ENCODE results near the gene NMB. TPM values are rescaled to one million over a fixed set of nuclear protein-coding genes. Genes with fewer than 3 reads are reported as not detected.

The NMB gene
- total and polyA plus RNA-seq, 2 of the 13 experiments (the other 11 are each of a cell fraction or from before 2014, with no cell fraction given), result 10.4 to 25.4 TPM

- peak; percentile 96 for TF ChIP-seq ARID5B (CRISPR knock-in tag; IDR thresholded peaks at IDR 0.05)
- TF ChIP-seq MXD4 (CRISPR knock-in tag; IDR thresholded peaks at IDR 0.05), result peak; percentile 50; the same call in 1 of the 2 replicates
- peak; percentile 72 for TF ChIP-seq FOSL2 (CRISPR knock-in tag; IDR thresholded peaks at IDR 0.05)
- TF ChIP-seq ZSCAN21 (CRISPR knock-in tag; IDR thresholded peaks at IDR 0.05; ENCODE audit: borderline replicate concordance), result peak; percentile 65
- TF ChIP-seq ZNF562 (CRISPR knock-in tag; IDR thresholded peaks at IDR 0.05; ENCODE audit: borderline replicate concordance), result no peak
- TF ChIP-seq KDM5B (CRISPR knock-in tag; IDR thresholded peaks at IDR 0.05; ENCODE audit: borderline replicate concordance), result no peak
- no peak for TF ChIP-seq ZBTB3 (CRISPR knock-in tag; IDR thresholded peaks at IDR 0.05; ENCODE audit: borderline replicate concordance, low read depth)
- peak; percentile 82 to 87 for TF ChIP-seq NR2F1 (CRISPR knock-in tag; IDR thresholded peaks at IDR 0.05)
- TF ChIP-seq ZFY (CRISPR knock-in tag; IDR thresholded peaks at IDR 0.05), result peak; percentile 62
- TF ChIP-seq, protein P1, sequence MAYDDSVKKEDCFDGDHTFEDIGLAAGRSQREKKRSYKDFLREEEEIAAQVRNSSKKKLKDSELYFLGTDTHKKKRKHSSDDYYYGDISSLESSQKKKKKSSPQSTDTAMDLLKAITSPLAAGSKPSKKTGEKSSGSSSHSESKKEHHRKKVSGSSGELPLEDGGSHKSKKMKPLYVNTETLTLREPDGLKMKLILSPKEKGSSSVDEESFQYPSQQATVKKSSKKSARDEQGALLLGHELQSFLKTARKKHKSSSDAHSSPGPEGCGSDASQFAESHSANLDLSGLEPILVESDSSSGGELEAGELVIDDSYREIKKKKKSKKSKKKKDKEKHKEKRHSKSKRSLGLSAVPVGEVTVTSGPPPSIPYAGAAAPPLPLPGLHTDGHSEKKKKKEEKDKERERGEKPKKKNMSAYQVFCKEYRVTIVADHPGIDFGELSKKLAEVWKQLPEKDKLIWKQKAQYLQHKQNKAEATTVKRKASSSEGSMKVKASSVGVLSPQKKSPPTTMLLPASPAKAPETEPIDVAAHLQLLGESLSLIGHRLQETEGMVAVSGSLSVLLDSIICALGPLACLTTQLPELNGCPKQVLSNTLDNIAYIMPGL (CRISPR knock-in tag; IDR thresholded peaks at IDR 0.05; ENCODE audit: borderline replicate concordance in 1 of 2, low read depth in 1 of 2), result 0 out of 4 replicates have a peak, but pooled peaks of 1 of the 2 experiments have one; percentile 28
- TF ChIP-seq SAP130 (CRISPR knock-in tag; IDR thresholded peaks at IDR 0.05; ENCODE audit: low read depth), result peak; percentile 97
- TF ChIP-seq CBX1 (IDR thresholded peaks at IDR 0.05; ENCODE audit: low read depth), result no peak
- TF ChIP-seq KLF9 (CRISPR knock-in tag; IDR thresholded peaks at IDR 0.05; ENCODE audit: low read depth), result 0 out of 2 replicates have a peak, but pooled peaks have one; percentile 36
- TF ChIP-seq, protein P2, sequence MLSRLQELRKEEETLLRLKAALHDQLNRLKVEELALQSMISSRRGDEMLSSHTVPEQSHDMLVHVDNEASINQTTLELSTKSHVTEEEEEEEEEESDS (CRISPR knock-in tag; IDR thresholded peaks at IDR 0.05; ENCODE audit: borderline replicate concordance), result no peak; the same call in 1 of the 2 replicates
- TF ChIP-seq ZNF326 (CRISPR knock-in tag; IDR thresholded peaks at IDR 0.05; ENCODE audit: borderline replicate concordance), result no peak
- TF ChIP-seq ZFP1 (CRISPR knock-in tag; IDR thresholded peaks at IDR 0.05), result 0 out of 2 replicates have a peak, but pooled peaks have one; percentile 20
- TF ChIP-seq, protein P3, sequence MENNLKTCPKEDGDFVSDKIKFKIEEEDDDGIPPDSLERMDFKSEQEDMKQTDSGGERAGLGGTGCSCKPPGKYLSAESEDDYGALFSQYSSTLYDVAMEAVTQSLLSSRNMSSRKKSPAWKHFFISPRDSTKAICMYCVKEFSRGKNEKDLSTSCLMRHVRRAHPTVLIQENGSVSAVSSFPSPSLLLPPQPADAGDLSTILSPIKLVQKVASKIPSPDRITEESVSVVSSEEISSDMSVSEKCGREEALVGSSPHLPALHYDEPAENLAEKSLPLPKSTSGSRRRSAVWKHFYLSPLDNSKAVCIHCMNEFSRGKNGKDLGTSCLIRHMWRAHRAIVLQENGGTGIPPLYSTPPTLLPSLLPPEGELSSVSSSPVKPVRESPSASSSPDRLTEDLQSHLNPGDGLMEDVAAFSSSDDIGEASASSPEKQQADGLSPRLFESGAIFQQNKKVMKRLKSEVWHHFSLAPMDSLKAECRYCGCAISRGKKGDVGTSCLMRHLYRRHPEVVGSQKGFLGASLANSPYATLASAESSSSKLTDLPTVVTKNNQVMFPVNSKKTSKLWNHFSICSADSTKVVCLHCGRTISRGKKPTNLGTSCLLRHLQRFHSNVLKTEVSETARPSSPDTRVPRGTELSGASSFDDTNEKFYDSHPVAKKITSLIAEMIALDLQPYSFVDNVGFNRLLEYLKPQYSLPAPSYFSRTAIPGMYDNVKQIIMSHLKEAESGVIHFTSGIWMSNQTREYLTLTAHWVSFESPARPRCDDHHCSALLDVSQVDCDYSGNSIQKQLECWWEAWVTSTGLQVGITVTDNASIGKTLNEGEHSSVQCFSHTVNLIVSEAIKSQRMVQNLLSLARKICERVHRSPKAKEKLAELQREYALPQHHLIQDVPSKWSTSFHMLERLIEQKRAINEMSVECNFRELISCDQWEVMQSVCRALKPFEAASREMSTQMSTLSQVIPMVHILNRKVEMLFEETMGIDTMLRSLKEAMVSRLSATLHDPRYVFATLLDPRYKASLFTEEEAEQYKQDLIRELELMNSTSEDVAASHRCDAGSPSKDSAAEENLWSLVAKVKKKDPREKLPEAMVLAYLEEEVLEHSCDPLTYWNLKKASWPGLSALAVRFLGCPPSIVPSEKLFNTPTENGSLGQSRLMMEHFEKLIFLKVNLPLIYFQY (CRISPR knock-in tag; IDR thresholded peaks at IDR 0.05; ENCODE audit: borderline replicate concordance), result no peak
- TF ChIP-seq ZNF891 (CRISPR knock-in tag; IDR thresholded peaks at IDR 0.05), result no peak
- peak; percentile 44; the same call in 1 of the 2 replicates for TF ChIP-seq MIER3 (CRISPR knock-in tag; IDR thresholded peaks at IDR 0.05; ENCODE audit: borderline replicate concordance)
- TF ChIP-seq SNAI1 (CRISPR knock-in tag; IDR thresholded peaks at IDR 0.05; ENCODE audit: borderline replicate concordance), result peak; percentile 76; the same call in 1 of the 2 replicates
- TF ChIP-seq CBFB (CRISPR knock-in tag; IDR thresholded peaks at IDR 0.05), result no peak
These were observed 51.3 kb downstream of the NMB start (continued) for GRCh38 chr15:84606653-84607120.
